SW480 (cell line): ENCODE data around the gene MICU1.
"Not testable (repeated sequence)": the region's sequence is repeated elsewhere in the genome, so short reads cannot be mapped to it uniquely, and the experiment has no call there.

ENCODE experiments used
- DNase-seq: peaks from one replicate; pipeline ENCODE4 v3.0.0-alpha.2; 2016; ENCODE audit warnings: low spot score

The MICU1 gene

GRCh38 chr10:72625608-72626443 is at the start of gene MICU1:
Gene MICU1, minus strand, starts transcription at chr10:72626079. Its CDS starts 59,286 bp downstream, at chr10:72566793.
- DNase-seq, result peak; percentile 93

DNA sequence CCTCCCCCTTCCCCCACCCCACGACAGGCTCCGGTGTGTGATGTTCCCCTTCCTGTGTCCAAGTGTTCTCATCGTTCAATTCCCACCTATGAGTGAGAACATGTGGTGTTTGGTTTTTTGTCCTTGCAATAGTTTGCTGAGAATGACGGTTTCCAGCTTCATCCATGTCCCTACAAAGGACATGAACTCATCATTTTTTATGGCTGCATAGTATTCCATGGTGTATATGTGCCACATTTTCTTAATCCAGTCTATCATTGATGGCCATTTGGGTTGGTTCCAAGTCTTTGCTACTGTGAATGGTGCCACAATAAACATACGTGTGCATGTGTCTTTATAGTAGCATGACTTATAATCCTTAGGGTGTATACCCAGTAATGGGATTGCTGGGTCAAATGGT is 48.3 kb upstream of the MICU1 start:
- DNase-seq, result not testable (repeated sequence)

DNA sequence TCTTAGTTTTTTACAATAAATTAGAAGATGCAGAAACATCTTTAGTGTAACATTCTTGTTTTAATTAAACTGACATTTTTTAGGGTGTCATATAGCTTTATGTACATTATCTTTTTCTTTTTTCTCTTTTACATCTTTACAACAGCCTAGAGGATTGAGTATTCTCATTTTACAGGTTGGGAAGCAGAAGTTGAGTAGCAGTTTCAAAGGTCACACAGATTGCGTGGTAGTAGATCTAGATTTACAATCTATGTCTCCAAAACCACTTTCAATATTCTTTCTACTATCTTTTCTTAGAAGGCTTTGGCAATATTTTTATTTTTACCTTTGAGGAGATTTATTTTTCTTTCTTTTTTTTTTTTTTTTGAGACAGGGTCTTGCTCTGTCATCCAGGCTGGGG is 47.4 kb upstream of the MICU1 start:
- no peak for DNase-seq

GRCh38 chr10:72667207-72667864 is 41.5 kb upstream of the MICU1 start:
- no peak for DNase-seq

GRCh38 chr10:72665925-72666324 is 40.0 kb upstream of the MICU1 start:
- no peak for DNase-seq

GRCh38 chr10:72663971-72664370 is 38.1 kb upstream of the MICU1 start:
- no peak for DNase-seq

DNA sequence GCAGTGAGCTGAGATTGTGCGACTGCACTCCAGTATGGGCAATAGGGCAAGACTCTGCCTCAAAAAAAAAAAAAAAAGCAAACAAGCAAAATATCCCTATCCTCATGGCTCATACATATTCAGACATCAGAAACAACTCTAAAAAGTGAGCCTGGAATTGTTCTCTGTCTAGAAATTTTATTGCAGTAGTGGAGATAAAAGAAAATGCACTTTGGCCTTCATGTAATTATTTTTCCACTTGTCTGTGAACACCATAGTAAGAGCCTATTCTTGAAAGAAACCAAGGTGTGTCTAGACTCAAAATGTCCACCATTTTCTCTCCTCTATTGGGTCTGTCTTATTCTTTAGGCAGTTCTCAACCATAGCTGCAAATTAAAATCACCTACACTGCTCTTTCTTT is 35.6 kb upstream of the MICU1 start:
- no peak for DNase-seq

- DNase-seq, result no peak
Measured at GRCh38 chr10:72660220-72660619, 34.3 kb upstream of the MICU1 start.

DNA sequence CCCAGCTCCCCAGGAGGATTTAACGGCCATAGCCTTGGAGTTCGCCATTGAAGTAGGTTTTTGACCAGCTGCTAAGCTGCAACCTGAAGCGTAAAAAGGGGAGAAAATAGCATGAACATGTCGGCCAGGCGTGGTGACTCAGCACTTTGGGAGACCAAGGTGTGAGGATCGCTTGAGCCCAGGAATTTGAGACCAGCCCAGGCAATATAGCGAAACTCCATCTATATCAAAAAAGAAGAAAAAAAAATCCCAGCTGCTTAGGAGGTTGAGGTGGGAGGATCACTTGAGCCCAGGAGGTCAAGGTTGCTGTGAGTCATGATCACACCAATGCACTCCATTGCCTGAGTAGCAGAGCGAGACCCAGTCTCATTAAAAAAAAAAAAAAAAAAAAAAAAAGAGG is 33.8 kb upstream of the MICU1 start:
- DNase-seq, result no peak

DNA sequence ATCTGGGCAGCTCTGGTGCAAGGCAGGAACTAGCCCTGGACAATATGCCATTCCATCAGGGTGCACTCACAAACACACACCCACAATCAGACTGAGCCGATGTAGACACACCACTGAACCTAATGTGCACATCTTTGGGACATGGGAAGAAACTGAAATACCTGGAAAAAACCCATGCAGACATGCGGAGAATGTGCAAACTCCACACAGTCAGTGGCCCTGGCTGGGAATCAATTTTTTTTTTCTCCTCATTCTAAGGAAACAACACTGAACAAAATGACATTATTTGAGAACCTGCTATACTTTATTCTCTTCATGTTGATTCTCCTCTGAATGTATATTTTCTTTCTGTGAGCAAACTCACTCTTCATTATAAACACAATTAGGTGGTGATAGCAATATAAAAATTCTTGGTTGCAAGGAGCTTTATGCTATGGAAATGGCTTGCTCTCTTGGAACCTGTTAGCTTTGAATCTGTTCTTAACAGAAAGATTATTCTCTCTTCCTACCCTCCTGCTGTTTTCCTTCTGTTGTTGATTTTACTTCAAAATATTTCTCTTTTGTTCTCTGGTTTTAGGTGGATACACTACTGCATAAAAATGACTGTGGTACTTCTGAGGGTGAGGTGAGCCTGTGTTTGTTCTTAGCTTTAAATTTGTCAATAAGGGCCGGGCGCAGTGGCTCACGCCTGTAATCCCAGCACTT is 33.0 kb upstream of the MICU1 start:
- no peak for DNase-seq

DNA sequence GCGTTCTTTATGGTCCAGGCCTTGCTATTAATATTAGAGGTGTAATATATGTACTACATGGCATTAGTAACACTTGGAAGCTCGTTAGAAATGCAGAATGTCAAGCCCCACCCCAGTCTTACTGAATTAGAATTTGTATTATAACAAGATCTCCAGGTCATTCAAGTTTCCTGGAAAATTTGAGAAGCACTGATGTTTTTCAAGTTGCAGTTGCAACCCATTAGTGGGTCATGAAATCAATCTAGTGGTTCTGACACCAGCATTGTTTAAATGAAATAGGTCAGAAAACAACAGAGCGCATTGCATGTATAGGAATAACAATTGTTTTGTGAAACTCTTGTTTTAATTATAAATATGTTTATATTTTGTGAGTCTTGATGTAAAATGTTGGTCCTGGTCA is 28.8 kb upstream of the MICU1 start:
- DNase-seq, result no peak

DNA sequence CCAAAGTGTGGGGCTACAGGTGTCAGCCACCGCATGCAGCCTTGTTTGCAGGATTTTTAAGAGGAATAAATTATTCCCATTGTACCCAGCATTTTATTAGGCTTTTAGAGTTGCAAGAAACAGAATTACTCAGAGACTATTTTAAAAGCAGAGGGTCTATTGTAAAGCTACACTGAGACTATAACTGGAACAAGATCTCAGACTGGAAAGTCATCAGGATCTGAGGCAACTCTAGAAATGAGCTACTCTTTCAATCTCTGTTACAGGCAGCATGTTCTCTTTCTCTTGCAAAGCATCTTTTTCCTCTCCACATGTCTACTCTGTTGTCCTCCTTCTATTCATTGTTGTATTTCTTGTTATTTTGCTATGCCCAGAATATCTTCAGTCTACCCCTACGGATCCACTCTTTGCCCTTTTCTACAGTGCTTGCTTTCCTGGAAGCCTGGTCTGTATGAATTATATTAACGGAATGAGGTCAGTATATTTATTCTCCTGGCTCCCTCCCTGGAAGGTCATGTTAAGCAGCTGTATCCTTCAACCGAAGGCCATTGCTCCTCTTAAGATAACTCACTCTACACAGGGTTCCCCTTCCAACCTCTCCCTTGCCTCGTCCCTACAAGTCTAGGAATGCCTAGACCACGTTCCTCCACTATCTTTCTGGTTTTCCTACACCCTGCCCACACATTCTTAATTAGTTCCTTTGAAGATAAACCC is 27.7 kb upstream of the MICU1 start:
- DNase-seq, result no peak

DNA sequence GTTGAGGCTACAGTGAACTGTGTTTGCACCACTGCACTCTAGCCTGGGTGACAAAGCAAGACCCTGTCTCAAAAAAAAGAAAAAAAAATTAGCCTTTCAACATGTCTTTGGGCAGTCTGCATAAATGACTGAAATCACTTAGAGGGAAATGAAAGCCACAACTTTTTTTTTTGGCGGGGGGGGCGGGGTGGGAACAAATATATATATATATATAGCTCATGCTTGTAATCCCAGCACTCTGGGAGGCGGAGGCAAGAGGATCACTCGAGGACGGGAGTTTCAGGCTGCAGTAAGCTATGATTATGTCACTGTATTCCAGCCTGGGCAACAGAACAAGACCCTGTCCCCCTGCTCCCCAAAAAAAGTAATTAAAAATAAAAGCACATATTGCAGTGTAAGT is 23.4 kb upstream of the MICU1 start:
- DNase-seq, result no peak

GRCh38 chr10:72648301-72648700 is 22.4 kb upstream of the MICU1 start:
- no peak for DNase-seq

DNA sequence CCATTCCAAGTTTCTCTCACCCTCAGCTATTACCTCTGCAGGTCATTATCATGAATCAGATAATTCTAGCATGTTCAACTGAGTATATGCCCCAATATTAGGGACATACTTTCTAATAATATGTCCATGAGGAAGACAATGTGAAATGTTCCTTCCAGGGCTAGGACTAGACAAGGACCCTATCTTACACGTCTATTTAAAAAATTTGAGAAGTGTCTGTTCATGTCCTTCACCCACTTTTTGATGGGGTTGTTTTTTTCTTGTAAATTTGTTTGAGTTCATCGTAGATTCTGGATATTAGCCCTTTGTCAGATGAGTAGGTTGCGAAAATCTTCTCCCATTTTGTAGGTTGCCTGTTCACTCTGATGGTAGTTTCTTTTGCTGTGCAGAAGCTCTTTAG is 21.1 kb upstream of the MICU1 start:
- not testable (repeated sequence) for DNase-seq

- no peak for DNase-seq
Measured at GRCh38 chr10:72645263-72645858, 19.5 kb upstream of the MICU1 start.

- DNase-seq, result no peak
Measured at GRCh38 chr10:72642318-72642717, 16.4 kb upstream of the MICU1 start.

GRCh38 chr10:72639441-72639873 is 13.6 kb upstream of the MICU1 start:
- DNase-seq, result no peak

- DNase-seq, result no peak
Measured at GRCh38 chr10:72638586-72639440, 12.9 kb upstream of the MICU1 start.

GRCh38 chr10:72637398-72637857 is 11.5 kb upstream of the MICU1 start:
- DNase-seq, result peak; percentile 14

DNA sequence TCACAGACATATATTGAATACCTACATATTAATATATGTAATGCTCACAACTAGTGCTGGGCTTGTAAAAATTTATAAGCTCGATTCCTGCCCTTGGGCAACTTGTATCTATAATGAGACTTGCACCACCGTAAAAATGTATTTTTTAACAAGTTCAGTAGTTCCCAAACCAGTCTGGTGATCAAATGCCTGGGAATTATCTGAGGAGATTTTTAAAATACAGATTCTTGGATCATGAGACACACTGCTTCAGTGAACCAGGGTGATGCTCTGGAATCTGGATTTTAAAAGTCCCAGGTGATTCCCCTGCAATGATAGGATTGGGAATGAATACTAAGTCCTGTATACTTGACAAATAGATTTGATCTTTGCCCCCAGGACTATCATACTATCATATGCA is 4.3 kb upstream of the MICU1 start:
- no peak for DNase-seq
